ENCODE measurements around the gene CHAMP1.
A peak's percentile ranks its signal among the peaks of the same experiment; 100 is the strongest.

The CHAMP1 gene, protein sequence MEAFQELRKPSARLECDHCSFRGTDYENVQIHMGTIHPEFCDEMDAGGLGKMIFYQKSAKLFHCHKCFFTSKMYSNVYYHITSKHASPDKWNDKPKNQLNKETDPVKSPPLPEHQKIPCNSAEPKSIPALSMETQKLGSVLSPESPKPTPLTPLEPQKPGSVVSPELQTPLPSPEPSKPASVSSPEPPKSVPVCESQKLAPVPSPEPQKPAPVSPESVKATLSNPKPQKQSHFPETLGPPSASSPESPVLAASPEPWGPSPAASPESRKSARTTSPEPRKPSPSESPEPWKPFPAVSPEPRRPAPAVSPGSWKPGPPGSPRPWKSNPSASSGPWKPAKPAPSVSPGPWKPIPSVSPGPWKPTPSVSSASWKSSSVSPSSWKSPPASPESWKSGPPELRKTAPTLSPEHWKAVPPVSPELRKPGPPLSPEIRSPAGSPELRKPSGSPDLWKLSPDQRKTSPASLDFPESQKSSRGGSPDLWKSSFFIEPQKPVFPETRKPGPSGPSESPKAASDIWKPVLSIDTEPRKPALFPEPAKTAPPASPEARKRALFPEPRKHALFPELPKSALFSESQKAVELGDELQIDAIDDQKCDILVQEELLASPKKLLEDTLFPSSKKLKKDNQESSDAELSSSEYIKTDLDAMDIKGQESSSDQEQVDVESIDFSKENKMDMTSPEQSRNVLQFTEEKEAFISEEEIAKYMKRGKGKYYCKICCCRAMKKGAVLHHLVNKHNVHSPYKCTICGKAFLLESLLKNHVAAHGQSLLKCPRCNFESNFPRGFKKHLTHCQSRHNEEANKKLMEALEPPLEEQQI

GRCh38 chr13:114314074-114314912 is at the start of gene CHAMP1:
Gene CHAMP1, plus strand, starts transcription at chr13:114314503. Its CDS starts 9,340 bp downstream, at chr13:114323843.
- peak; percentile 83 for DNase-seq

- no peak for DNase-seq
Observed at GRCh38 chr13:114264886-114265611, 49.3 kb upstream of the CHAMP1 start.

GRCh38 chr13:114266241-114266640 is 48.1 kb upstream of the CHAMP1 start:
- no peak for DNase-seq

- no peak for DNase-seq
Observed at GRCh38 chr13:114268344-114269280, 45.7 kb upstream of the CHAMP1 start.

DNA sequence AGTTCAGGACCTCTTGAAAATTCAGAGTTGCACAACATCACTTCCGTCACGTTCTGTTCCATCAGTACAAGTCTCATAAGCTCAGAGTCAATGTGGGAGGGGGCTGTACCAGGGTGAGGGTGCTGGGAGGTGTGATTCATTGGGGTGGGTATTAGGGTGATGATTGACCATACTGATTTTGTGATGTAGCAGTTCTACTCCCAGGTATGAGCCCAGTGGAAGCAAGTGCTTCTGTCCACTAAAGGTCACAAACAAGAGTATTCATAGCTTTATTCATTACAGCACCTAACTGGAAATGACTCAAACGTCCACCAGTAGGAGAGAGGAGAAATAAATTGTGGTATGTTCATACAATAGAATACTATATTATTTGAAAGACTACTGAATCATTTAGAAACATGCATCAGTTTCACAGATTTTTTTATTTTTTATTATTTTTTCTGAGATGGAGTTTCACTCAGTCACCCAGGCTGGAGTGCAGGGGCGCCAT is 45.0 kb upstream of the CHAMP1 start:
- no peak for DNase-seq

GRCh38 chr13:114272977-114273376 is 41.3 kb upstream of the CHAMP1 start:
- no peak for DNase-seq

- DNase-seq: no peak
Observed at GRCh38 chr13:114275304-114275703, 39.0 kb upstream of the CHAMP1 start.

DNA sequence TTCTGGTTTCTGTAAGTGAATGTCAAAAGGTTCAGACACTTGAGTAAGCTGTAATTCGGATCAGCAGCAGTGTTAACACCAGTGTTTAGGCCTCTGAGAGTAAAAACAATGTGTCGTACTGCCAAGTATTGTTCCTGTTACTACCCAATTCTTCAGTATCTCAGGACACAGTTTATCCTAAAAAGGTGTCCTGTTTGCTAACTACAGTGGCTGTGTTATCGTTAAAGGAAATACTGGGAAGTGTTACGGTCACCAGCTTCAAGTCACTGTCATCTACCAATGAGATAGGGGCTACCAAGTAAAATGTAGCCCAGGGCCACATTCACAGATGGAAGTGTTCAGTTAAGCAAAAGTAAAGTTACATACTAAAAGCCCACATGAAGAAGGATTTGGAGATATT is 35.2 kb upstream of the CHAMP1 start:
- no peak for DNase-seq

DNA sequence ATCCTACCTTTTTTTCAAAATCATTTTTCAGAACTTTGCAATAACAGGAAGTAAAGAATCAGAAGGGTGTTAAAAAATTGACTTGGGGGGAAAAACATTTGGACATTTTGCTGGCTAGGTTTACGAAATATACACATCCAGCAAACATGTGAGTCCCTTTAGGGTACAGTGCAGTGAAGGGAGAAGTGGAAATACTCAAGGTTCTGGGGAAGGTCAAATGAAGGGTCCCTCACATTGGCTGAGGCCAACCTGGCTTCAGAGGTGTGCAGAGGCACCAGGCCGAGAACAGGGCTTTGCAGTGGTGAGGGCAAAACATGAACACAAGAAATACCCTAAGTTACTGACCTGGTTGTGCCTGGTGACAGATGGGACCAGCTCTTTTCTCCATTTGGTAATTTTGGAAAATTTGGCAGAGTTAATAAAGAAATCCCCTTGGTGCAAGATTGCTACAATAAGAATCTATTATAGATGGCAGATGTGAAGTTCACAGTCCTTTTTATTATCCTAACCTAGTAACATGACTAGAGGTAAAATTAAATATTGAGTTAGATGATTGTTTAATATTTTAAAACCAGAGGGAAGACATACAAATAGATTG is 34.4 kb upstream of the CHAMP1 start:
- no peak for DNase-seq

DNA sequence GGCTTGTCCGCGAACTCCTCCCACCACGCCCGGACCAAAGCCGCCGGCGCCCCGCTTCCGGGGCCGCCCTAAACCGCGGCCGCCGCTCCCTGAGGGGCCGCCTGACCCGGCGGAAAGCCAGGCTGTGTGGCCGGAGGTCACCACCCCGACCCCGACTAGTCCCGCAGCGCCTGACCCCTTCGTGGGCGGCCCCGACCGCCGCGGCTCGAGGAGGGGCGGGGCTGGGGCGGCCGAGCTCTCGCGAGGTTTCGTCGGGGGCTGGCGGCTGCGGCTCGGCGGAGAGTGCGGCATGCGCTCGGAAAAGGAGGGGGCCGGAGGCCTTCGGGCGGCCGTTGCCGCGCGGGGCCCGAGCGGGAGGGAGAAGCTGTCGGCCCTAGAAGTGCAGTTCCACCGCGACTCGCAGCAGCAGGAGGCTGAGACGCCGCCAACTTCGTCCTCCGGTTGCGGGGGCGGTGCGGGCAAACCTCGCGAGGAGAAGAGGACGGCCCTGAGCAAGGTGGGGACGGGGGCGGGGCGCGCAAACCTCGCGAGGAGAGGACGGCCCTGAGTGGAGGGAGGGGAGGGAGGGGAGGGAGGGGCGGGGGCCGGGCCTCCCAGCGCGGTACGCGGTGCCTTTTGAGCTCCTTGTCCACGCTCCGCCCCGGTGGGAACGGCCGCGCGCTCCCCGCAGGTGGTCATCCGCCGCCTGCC is 32.8 kb upstream of the CHAMP1 start, which contains the start of gene UPF3A:
Gene UPF3A (plus strand): TSS at position 251 of the 690 bp plus-strand sequence. CDS start 39 bp downstream, at position 290.
- peak; percentile 88 for DNase-seq

DNA sequence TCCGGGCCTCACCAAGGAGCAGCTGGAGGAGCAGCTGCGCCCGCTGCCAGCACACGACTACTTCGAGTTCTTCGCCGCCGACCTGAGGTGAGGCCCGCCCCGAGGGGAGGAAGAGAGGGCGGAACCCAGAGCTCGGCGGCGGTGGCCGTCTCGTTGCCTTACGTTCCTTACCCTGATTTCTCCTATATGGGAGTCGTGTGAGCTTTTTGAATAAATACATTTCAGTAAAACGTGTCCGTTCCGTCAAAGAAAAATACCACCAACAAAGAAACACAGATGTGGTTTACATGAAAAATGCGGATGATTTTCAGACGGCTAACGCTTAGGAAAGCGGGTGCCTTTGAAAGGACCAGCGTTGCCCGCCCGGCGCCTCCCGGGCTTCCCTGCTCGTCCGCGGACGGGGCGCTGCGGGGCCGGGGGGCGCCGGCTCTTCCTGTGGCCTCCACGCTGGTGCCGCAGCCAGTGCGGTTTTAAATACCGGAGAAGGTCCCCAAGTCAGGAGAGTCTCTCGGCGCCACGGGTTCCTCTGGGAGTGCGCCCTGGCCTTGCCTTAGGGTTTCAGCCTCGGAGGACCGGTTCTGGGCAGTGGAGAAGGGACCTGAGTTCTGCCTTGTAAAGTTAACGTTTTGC is 32.1 kb upstream of the CHAMP1 start:
- DNase-seq: peak; percentile 57

DNA sequence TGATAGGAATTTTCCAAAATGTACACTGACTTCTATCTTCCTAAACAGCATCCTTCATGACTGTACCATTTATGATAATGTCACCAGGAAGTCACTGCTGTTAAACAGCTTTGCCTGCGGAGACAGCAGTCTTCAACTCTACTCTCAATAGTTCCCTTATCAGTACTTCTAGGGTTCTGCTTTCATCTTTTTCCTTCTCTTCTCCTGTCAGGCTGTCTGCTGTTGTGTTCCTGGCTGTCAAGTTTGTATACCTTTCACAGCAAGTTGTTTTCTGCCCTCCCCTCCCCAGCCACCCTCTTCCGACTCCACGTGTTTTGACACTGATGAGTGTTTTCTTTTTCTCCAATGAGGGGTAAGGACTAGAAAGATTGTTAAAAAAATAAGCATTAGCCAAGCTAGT is 30.7 kb upstream of the CHAMP1 start:
- no peak for DNase-seq

DNA sequence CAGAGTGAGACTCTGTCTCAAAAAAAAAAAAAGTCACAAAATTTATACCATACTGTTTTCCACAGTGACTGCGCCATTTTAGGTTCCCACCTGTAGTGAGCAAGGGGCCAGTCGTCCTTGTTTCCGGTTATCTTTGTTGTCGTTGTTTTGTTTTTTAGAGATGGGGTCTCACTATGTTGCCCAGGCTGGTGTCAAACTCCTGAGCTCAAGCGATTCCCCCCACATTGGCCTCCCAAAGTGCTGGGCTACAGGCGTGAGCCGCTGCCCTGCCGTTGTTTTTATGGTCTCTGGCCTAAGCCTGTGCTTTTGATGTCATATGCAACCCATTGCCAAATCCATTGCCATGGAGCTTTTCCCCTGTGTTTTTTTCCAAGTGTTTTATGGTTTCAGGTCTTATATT is 29.6 kb upstream of the CHAMP1 start:
- no peak for DNase-seq

GRCh38 chr13:114285166-114285808 is 29.0 kb upstream of the CHAMP1 start:
- no peak for DNase-seq

- DNase-seq: no peak
Observed at GRCh38 chr13:114286808-114287207, 27.5 kb upstream of the CHAMP1 start.

DNA sequence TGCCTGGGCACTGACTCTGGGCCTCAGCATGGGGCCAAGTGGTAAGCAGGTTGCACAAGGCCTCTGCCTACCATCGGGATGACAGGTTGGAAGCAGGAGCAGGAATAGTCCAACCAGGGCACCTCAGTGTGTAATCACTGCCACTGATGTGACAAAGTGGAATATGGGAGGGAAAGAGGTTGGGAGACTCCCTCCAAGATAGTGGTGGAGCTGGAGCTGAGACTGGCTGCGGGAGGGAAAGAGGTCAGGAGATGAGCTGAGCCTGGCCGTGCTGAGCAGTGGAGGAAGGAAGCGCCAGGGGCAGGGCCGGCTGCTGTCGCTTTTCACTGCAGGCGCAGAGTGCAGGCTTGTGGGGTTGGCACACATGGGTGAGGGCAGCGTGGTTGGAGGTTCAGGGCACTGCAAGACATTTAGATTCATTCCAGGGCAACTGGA is 26.1 kb upstream of the CHAMP1 start:
- DNase-seq: no peak

GRCh38 chr13:114296448-114296847 is 17.9 kb upstream of the CHAMP1 start:
- DNase-seq: no peak

GRCh38 chr13:114296902-114297301 is 17.4 kb upstream of the CHAMP1 start:
- no peak for DNase-seq

- no peak for DNase-seq
Observed at GRCh38 chr13:114298866-114299265, 15.4 kb upstream of the CHAMP1 start.
